ENCODE measurements around the gene SPPL2C.

The SPPL2C gene

DNA sequence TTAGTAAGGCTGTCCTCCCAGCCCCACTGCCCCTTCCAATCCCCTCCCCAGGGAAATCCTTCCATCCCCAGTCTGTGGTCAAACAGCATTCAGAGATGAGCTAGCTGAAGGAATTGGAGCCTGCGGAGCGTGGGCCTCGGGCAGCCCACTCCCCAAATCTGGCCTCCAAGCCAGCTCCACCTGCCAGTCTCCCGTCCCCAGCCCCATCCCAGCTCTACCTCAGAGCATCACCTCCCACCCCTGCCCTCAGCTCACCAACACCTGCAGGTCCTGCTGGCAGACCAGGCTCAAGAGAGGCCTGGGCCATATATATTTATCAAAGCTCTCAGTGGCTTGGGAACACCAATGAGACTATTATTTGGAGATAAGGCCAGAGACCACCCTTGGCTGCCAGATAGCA is 5.2 kb upstream of the SPPL2C start:
- TF ChIP-seq ZFP3 (CRISPR knock-in tag; IDR thresholded peaks at IDR 0.05) (no peak), TOX (CRISPR knock-in tag; IDR thresholded peaks at IDR 0.05; ENCODE audit: borderline replicate concordance) (no peak), TCF4 (CRISPR knock-in tag; IDR thresholded peaks at IDR 0.05; ENCODE audit: borderline replicate concordance) (no peak)
- TF ChIP-seq, protein P1, sequence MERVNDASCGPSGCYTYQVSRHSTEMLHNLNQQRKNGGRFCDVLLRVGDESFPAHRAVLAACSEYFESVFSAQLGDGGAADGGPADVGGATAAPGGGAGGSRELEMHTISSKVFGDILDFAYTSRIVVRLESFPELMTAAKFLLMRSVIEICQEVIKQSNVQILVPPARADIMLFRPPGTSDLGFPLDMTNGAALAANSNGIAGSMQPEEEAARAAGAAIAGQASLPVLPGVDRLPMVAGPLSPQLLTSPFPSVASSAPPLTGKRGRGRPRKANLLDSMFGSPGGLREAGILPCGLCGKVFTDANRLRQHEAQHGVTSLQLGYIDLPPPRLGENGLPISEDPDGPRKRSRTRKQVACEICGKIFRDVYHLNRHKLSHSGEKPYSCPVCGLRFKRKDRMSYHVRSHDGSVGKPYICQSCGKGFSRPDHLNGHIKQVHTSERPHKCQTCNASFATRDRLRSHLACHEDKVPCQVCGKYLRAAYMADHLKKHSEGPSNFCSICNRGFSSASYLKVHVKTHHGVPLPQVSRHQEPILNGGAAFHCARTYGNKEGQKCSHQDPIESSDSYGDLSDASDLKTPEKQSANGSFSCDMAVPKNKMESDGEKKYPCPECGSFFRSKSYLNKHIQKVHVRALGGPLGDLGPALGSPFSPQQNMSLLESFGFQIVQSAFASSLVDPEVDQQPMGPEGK (CRISPR knock-in tag; IDR thresholded peaks at IDR 0.05; ENCODE audit: borderline replicate concordance) = no peak
- ATAC-seq = no peak

DNA sequence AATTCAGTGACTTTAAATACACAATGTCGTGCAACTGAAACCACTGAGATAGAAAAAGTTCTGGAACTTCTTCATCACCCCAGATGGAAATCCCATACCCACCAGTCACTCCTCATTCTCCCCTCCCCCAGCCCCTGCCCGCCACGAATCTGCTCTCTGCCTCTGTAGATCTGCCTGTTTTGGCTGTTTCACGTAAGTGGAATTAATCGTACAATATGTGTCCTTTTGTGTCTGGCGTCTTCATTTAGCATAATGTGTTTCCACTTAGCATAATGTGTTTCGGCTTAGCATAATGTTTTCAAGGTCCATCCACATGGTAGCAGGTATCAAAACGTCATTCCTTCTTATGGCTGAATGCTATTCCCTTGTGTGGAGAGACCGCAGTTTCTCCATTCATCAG is 3.5 kb upstream of the SPPL2C start:
- TF ChIP-seq, protein P2, sequence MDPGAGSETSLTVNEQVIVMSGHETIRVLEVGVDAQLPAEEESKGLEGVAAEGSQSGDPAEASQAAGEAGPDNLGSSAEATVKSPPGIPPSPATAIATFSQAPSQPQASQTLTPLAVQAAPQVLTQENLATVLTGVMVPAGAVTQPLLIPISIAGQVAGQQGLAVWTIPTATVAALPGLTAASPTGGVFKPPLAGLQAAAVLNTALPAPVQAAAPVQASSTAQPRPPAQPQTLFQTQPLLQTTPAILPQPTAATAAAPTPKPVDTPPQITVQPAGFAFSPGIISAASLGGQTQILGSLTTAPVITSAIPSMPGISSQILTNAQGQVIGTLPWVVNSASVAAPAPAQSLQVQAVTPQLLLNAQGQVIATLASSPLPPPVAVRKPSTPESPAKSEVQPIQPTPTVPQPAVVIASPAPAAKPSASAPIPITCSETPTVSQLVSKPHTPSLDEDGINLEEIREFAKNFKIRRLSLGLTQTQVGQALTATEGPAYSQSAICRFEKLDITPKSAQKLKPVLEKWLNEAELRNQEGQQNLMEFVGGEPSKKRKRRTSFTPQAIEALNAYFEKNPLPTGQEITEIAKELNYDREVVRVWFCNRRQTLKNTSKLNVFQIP (CRISPR knock-in tag; IDR thresholded peaks at IDR 0.05; ENCODE audit: borderline replicate concordance, low read depth) = no peak
- TF ChIP-seq, protein P1 (CRISPR knock-in tag; IDR thresholded peaks at IDR 0.05; ENCODE audit: borderline replicate concordance) = no peak
- TF ChIP-seq ISL1 (CRISPR knock-in tag; IDR thresholded peaks at IDR 0.05) (no peak), ZNF565 (CRISPR knock-in tag; conservative IDR thresholded peaks at IDR 0.05; ENCODE audit: low read depth) (no peak), ZNF70 (CRISPR knock-in tag; IDR thresholded peaks at IDR 0.05) (no peak), OSR1 (CRISPR knock-in tag; IDR thresholded peaks at IDR 0.05) (no peak), PPARA (CRISPR knock-in tag; IDR thresholded peaks at IDR 0.05; ENCODE audit: borderline replicate concordance) (no peak), TCF4 (CRISPR knock-in tag; IDR thresholded peaks at IDR 0.05; ENCODE audit: borderline replicate concordance) (no peak), ZNF8 (CRISPR knock-in tag; IDR thresholded peaks at IDR 0.05) (no peak), GLIS3 (CRISPR knock-in tag; IDR thresholded peaks at IDR 0.05) (no peak), CSDC2 (CRISPR knock-in tag; IDR thresholded peaks at IDR 0.05) (no peak)
- TF ChIP-seq, protein P3, sequence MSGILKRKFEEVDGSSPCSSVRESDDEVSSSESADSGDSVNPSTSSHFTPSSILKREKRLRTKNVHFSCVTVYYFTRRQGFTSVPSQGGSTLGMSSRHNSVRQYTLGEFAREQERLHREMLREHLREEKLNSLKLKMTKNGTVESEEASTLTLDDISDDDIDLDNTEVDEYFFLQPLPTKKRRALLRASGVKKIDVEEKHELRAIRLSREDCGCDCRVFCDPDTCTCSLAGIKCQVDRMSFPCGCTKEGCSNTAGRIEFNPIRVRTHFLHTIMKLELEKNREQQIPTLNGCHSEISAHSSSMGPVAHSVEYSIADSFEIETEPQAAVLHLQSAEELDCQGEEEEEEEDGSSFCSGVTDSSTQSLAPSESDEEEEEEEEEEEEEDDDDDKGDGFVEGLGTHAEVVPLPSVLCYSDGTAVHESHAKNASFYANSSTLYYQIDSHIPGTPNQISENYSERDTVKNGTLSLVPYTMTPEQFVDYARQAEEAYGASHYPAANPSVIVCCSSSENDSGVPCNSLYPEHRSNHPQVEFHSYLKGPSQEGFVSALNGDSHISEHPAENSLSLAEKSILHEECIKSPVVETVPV (CRISPR knock-in tag; IDR thresholded peaks at IDR 0.05) = no peak
- TF ChIP-seq, protein P4, sequence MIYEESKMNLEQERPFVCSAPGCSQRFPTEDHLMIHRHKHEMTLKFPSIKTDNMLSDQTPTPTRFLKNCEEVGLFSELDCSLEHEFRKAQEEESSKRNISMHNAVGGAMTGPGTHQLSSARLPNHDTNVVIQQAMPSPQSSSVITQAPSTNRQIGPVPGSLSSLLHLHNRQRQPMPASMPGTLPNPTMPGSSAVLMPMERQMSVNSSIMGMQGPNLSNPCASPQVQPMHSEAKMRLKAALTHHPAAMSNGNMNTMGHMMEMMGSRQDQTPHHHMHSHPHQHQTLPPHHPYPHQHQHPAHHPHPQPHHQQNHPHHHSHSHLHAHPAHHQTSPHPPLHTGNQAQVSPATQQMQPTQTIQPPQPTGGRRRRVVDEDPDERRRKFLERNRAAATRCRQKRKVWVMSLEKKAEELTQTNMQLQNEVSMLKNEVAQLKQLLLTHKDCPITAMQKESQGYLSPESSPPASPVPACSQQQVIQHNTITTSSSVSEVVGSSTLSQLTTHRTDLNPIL (CRISPR knock-in tag; IDR thresholded peaks at IDR 0.05; ENCODE audit: low read depth) = no peak
- no peak for ATAC-seq

DNA sequence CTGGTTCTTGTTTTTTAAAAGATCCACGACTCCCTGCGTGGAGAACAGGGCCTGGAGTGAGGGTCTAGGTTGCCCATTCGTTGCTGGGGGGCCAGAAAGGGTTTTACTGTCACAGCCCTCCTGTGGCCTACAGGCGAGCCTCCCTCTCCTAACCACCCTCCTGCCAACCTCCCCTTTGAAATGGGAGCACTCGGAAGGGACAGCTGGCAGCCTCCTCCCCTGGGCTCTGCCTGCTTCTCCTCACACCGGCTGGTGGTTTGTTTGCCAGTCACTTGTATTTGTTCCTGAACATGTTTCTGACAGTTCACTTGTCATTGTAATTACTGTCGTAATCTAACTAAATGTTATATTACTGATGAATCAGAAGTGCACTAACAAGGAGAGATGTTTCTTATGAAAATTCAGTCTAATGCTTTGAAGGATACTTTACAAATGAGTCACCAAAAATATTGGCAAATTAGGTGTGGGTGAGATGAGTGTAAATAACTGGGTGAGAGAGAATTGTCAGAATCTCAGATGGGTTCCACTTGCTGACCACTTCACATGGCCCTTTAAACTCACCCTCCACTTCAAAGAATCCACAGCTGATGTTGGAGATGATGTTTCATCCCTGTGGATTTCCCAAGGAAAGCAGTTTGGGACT is 2.7 kb upstream of the SPPL2C start:
- no peak for ATAC-seq
- no peak for TF ChIP-seq ZFP30 (CRISPR knock-in tag; IDR thresholded peaks at IDR 0.05)
- TF ChIP-seq, protein P5, sequence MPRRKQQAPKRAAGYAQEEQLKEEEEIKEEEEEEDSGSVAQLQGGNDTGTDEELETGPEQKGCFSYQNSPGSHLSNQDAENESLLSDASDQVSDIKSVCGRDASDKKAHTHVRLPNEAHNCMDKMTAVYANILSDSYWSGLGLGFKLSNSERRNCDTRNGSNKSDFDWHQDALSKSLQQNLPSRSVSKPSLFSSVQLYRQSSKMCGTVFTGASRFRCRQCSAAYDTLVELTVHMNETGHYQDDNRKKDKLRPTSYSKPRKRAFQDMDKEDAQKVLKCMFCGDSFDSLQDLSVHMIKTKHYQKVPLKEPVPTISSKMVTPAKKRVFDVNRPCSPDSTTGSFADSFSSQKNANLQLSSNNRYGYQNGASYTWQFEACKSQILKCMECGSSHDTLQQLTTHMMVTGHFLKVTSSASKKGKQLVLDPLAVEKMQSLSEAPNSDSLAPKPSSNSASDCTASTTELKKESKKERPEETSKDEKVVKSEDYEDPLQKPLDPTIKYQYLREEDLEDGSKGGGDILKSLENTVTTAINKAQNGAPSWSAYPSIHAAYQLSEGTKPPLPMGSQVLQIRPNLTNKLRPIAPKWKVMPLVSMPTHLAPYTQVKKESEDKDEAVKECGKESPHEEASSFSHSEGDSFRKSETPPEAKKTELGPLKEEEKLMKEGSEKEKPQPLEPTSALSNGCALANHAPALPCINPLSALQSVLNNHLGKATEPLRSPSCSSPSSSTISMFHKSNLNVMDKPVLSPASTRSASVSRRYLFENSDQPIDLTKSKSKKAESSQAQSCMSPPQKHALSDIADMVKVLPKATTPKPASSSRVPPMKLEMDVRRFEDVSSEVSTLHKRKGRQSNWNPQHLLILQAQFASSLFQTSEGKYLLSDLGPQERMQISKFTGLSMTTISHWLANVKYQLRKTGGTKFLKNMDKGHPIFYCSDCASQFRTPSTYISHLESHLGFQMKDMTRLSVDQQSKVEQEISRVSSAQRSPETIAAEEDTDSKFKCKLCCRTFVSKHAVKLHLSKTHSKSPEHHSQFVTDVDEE (CRISPR knock-in tag; IDR thresholded peaks at IDR 0.05) = no peak
- TF ChIP-seq ZNF8 (CRISPR knock-in tag; IDR thresholded peaks at IDR 0.05) = no peak
- TF ChIP-seq GLIS3 (CRISPR knock-in tag; IDR thresholded peaks at IDR 0.05) = no peak
- TF ChIP-seq, protein P1 (CRISPR knock-in tag; IDR thresholded peaks at IDR 0.05; ENCODE audit: borderline replicate concordance) = no peak
- TF ChIP-seq, protein P4 (CRISPR knock-in tag; IDR thresholded peaks at IDR 0.05; ENCODE audit: low read depth) = no peak
- TF ChIP-seq ARNTL (CRISPR knock-in tag; IDR thresholded peaks at IDR 0.05; ENCODE audit: borderline replicate concordance, low read depth) = no peak
- TF ChIP-seq CSDC2 (CRISPR knock-in tag; IDR thresholded peaks at IDR 0.05) = no peak
- TF ChIP-seq ESRRG (CRISPR knock-in tag; IDR thresholded peaks at IDR 0.05) = no peak
- TF ChIP-seq ZNF565 (CRISPR knock-in tag; conservative IDR thresholded peaks at IDR 0.05; ENCODE audit: low read depth) = no peak
- TF ChIP-seq BACH2 (CRISPR knock-in tag; IDR thresholded peaks at IDR 0.05; ENCODE audit: borderline replicate concordance) = no peak
- no peak for TF ChIP-seq RARB (CRISPR knock-in tag; IDR thresholded peaks at IDR 0.05)
- no peak for TF ChIP-seq PPARA (CRISPR knock-in tag; IDR thresholded peaks at IDR 0.05; ENCODE audit: borderline replicate concordance)
